Activated CD4-positive, alpha-beta T cell treated with anti-CD3 and anti-CD28 coated beads for 1 hour (primary cell): ENCODE results near the gene CAPN5.

ENCODE experiments used
- DNase-seq: peaks from one replicate; pipeline ENCODE4 v3.0.0-alpha.2; 2020

The CAPN5 gene

DNA sequence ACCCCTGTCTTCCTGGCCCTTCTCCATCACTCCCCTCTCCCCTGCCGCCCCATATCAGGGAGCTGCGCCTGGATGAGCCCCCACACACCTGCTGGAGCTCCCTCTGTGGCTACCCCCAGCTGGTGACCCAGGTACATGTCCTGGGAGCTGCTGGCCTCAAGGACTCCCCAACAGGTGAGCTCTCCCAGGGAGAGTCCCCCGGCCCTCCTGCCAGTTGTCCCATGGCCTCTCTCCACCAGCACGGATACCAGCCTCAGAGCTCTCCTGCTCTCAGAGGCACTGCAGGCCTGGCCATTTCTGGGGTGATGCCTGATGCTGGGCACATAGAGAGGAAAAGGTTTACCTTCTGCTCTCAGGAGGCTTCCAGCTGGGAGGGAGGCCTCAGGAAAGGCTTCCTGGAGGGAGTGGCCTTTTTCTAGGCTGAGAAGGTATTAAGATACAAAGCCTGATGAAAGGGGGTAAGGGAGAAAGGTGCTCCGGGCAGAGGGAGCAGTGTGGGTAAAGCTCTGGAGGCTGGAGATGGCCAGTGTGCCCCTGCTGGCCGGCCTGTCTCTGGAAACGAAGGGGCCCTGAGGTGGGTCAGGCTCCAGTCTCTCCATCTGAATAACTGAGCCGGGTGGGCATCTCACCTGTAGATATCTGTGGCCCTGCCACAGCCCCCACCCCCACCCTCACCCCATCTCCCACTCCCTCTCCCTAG lies 55.3 kb downstream of the CAPN5 start:
- DNase-seq: no peak

DNA sequence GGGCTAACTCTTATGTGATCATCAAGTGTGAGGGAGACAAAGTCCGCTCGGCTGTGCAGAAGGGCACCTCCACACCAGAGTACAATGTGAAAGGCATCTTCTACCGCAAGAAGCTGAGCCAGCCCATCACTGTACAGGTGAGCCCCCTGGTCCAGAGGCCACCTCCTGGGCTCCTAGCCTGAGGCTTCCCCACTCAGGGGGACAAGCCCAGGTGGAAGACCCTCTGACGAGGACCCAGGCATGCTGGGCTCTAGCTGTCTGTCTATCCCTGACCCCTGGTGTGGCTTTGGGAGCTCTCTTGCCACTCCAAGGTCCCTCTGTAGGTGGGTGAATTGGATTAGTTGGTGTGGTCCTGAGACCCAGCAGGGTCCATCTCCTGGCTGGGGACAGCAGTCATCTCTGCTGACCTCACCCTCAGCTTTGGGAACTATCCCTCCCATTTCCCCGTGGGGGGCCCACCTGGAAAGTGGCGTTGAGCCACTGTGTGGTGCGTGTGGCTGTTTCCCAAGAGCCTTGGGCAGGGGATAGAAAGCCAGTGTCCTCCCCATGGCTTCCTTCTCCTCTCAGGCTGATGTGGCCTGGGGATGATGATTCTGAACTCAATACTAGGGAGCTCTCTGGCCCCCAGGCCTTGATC lies 55.9 kb downstream of the CAPN5 start:
- DNase-seq: no peak

DNA sequence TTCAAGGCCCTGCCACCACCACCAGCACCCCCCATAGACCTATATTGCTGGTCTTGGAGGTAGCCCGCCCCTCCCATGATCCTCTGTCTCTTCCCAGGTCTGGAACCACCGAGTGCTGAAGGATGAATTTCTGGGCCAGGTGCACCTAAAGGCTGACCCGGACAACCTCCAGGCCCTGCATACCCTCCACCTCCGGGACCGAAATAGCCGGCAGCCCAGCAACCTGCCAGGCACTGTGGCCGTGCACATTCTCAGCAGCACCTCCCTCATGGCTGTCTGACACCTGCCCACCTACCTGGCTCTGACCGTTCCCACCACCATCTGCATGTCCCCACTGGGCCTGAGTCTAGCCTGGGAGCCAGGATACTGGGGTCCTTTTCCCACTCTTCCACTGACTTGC lies 56.8 kb downstream of the CAPN5 start:
- DNase-seq: no peak

DNA sequence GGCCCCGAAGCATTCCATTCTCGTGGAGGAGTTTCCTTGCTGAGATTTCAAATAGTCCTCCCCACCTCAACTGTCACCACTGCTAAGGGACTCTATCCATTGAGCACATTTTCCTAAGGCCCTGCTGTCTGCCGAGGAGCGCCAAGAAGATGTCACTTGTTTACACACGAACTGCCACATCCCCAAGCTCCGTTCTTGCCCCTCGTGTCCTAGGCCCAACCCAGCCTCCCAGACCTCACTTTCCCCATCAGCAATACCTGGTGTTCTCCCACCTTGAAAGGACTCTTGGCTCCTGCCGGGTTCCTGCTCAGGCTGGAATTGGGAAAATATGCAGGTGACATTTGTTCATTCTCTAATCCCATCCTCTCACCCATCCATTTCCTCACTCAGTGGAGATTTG lies 57.3 kb downstream of the CAPN5 start:
- DNase-seq: no peak

DNA sequence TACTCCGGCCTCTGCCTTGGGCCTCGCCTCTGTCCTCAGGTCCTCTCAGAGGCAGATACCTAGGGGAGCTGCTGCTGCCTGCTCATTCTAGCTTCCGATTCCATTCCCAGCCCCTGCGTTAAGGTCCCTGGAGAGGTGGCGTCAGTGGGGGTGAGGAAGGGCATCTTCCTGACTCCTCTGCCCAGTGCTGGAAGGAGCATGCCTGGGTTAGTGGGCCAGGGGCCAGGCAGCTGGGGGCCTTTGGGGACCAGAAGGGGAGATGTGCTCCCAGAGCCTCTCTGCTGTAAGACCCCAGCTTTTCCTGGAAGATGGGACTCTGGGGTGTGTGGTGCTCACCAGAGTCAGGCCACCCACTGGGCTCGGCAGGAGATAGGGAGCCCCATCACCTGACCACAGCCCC lies 57.7 kb downstream of the CAPN5 start:
- DNase-seq: no peak

DNA sequence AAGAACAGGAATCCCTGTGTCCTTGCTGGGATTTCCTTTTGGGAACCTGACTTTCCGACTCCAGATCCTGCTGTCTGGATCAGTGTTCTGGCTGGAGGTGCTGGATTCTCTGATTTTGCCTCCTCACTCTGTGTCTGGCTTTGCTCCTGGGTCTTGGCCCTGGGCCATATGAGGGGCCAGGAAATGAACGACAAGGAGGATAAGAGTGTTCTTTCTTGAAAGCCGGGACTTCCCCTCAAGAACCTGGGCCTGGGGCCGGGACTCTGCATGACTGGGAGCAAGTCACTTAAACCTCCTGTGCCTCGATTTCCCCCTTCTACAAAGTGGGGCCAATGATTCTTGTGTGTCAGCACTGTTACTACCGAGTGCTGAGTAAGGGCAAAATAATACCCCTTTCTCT lies 58.4 kb downstream of the CAPN5 start:
- DNase-seq: no peak

DNA sequence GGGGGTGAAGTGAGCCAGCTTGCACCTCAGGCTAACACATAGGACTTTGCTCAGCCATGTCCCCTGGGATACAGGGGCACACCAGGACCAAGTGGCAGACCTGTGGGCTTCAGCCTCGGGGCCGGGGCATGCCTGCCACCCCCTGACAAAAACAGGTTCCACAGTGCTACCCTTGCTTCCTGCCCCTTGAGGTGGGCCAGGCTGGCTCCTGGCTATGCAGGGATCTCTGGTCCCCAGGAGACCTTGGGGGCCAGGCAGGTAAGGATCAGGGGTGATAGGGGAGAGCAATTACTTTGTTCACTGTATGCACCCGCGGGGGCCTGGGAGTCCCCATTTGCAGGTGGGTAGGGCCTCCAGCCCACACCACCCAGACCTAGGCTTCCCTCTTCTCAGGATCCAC lies 58.9 kb downstream of the CAPN5 start:
- no peak for DNase-seq

DNA sequence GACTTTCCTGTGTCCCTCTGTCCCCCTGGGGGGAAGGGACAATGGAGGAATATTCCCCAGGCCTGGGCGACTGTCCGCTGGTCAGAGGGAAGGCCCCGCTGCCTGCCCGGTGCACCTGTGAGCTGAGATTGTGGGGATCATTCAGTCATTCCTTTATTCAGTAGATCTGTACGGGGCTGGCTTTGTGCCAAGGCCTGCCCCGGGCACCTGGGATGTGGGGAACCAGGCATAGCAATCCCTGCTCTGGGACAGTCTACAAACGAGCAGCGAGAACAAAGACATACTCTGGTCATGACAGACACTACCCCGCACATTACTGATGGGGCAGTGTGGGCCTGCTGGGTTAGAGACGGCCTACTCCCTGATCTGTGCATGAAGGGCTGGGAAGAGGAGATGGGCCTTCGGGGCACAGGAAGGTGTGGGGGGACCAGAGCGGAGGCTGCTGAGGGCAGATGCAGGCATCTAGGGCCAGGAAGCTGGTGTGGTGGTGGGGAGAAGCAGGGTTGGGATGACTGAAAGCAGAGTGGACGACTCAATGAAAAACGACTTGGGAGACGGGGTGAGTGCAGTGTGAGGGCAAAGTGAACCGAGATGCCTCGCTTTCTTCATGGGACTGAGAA lies 59.5 kb downstream of the CAPN5 start:
- DNase-seq: no peak

DNA sequence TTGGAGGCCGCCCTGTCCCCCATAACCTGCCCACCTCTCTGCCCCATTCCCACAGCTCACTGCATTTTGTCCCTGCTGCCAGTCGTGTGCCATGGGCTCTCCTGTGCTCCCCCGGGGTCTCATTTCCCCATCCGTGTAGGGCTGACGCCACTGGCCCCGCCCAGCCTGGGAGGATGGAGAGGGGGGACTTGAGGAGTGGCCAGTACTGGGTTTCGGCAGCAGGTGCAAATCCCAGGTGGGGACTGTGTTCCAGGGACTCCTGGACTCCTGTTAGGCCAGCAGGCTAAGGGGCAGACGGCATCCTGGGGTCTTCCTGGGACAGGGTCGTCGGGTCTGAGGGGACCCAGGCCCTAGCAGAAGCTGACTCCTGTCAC lies 60.1 kb downstream of the CAPN5 start:
- no peak for DNase-seq

DNA sequence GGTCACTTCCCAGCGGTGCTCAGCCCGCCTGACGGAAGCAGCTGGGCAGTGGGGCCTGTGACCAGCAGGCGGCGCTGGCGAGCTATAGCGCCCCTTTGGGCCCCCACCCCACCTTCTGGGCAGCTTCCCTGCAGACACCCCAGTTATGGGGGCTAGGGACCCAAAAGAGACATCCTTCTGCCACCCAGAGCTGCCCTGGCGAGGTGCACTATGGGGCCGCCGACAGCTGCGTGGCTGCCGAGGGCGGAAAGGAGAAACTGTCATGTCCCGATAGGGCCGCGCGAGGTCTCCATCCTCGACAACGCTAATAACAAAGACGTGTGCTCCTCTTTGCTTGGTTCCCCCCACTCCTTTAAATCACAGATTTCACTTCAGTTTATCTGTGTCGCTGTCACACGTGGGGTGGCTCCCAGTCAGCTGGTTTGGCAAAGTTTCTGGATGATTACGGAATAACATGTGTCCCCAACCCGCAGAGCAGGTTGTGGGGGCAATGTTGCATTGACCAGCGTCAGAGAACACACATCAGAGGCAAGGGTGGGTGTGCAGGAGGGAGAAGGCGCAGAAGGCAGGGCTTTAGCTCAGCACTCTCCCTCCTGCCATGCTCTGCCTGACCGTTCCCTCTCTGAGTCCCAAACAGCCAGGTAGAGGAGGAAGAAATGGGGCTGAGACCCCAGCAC lies 60.6 kb downstream of the CAPN5 start:
- peak; percentile 35 for DNase-seq

DNA sequence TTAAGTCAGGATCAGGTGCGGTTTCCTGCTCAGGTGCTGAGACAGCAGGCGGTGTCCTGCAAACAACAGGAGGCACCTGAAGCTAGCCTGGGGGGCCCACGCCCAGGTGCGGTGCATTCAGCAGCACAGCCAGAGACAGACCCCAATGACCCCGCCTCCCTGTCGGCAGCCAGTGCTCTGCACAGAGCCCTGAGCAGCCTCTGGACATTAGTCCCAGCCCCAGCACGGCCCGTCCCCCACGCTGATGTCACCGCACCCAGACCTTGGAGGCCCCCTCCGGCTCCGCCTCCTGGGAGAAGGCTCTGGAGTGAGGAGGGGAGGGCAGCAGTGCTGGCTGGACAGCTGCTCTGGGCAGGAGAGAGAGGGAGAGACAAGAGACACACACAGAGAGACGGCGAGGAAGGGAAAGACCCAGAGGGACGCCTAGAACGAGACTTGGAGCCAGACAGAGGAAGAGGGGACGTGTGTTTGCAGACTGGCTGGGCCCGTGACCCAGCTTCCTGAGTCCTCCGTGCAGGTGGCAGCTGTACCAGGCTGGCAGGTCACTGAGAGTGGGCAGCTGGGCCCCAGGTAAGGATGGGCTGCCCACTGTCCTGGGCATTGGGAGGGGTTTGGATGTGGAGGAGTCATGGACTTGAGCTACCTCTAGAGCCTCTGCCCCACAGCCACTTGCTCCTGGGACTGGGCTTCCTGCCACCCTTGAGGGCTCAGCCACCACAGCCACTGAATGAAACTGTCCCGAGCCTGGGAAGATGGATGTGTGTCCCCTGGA lies 61.3 kb downstream of the CAPN5 start, which contains the start of gene MYO7A:
MYO7A (plus strand) TSS at position 327 of the 772 bp plus-strand sequence. CDS start 2,389 bp downstream, outside the sequence.
- no peak for DNase-seq

DNA sequence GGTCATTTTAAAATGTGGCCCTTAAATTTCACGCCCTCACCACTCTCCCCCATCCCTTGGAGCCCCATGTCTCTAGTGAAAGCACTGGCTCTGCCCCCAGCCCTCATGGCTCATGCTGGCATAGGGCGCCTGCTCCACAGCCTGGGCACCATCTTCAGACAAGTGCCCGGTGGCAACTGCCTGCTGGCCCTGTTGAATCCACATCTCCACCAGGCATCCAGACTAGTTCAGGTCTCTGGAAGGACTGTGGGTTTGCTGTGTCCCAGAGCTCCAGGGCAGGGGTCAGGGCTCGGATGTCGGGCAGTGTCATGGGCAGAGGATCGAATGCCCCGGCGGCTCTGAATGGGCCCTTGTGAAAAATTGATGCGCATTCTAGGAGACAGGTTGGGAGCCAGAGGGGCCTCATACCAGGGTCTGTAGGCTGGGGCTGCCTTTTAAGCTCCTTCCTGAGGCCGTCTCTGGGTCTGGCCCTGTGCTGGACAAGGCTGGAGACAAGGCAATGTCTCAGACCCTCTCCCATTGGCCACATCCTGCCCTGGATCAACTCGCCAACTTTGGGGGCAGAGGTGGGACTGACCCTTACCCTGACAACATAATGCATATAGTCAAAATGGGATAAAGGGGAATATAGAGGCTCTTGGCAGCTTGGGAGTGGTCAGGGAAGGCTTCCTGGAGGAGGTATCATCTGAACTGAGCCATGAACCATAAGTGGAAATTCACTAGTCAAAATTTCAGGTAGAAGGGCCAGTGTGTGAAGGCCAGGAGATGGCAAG lies 62.5 kb downstream of the CAPN5 start:
- DNase-seq: no peak

DNA sequence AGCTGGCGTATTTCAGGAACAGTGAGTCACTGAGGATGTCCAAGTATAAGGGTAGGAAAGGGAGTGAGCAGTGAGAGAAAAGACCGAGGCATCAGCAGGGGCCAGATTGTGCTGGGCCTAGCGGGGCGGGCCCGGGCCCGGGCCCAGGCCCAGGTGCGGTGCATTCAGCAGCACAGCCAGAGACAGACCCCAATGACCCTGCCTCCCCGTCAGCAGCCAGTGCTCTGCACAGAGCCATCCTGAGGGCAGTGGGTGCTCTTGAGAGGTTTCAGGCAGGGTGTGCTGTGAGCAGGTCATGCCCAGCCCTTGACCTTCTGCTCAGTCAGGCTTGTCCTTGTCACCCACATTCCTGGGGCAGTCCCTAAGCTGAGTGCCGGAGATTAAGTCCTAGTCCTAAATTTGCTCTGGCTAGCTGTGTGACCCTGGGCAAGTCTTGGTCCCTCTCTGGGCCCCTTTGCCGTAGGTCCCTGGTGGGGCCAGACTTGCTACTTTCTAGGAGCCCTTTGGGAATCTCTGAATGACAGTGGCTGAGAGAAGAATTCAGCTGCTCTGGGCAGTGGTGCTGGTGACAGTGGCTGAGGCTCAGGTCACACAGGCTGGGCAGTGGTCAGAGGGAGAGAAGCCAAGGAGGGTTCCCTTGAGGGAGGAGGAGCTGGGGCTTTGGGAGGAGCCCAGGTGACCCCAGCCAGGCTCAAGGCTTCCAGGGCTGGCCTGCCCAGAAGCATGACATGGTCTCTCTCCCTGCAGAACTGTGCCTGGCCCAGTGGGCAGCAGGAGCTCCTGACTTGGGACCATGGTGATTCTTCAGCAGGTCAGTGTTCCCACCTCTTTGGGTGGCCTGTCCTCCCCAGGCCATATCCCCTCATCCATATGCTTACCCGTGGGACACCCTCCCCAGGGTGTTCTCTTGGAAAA lies 63.3 kb downstream of the CAPN5 start:
- no peak for DNase-seq

DNA sequence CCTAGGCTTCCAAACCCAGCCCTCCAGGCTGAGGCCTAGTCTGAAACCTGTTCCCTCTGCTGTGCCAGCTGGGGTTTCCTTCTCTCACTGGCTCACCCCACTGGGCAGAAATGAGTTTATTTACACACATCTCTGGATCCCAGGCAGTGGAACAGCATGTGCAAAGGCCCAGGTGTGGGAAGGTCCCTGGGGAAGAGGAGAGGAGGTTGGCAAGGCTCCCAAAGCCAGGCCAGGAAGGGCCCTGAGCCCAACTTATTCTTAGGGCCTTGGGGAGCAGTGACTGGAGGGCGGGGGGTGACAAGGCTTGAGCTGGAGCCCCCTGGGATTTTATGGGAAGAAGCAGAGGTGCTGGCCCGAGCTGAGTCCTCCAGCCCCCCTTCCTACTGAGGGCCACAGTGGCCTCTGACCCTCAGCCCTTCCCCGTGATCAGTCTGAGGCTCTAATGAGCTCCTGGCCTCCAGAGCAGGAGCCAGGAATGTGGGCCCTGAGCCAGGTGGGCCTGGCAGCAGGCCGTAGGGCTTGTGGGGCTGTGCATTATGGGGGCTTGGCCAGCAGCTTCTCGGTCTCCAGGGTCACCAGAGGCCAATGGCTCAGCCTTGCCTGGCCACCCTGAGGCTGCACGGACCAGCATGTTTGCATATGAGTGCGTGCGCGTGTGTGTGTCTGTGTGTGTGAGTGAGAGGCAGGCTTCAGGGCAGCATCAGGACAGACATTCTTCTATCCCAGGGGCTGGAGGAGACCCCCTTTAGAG lies 64.2 kb downstream of the CAPN5 start:
- no peak for DNase-seq

DNA sequence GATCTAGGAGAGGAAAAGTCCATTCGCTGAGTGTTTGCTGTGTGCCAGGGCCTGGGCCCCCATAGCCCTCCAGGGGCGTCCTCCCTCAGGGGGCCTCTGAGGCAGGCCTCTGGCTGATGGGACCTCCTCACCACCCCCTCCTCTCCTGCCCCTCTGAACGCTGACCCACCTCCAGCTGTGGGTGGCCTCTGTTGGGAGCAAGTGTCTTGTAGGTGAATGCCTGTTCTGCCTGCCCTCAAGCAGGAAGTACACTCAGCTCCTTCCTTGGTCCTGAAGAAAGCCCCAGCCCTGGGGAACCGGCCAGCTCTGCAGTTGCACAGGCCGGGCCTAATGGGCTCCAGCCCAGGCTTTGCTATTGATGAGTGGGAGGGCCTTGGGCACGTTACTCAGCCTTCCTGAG lies 64.8 kb downstream of the CAPN5 start:
- DNase-seq: no peak

DNA sequence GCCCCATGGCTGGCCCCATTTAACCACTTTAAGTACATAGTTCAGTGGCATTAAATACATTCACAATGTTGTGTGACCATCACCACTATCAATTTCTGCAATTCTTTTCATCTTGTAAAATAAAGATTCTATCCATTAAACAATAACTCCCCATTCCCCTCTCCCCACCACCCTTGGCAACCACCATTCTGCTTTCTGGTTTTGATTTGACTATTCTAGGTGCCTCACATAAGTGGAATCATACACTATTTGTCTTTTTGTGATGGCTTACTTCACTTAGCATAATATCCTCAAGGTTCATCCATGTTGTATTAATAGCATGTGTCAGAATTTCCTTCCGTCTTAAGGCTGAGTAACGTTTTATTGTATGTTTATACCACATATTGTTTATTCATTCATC lies 68.3 kb downstream of the CAPN5 start:
- DNase-seq: no peak

DNA sequence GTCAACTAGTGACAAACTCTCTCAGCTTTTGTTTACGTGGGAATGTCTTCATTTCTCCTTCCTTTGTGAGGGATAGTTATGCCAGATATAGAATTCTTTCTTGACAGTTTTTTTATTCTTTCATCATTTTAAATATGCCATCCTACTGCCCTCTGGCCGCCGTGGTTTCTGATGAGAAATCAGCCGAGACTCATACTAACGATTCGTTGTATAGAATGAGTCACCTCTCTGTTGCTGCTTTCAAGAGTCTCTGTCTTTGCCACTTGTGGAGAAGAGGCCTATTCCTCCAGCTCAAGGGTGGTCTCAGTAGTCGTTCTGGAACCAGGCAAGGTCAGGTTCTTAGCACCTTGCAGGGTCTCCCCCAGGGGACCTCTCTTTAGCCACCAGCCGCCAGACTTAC lies 69.3 kb downstream of the CAPN5 start:
- no peak for DNase-seq

DNA sequence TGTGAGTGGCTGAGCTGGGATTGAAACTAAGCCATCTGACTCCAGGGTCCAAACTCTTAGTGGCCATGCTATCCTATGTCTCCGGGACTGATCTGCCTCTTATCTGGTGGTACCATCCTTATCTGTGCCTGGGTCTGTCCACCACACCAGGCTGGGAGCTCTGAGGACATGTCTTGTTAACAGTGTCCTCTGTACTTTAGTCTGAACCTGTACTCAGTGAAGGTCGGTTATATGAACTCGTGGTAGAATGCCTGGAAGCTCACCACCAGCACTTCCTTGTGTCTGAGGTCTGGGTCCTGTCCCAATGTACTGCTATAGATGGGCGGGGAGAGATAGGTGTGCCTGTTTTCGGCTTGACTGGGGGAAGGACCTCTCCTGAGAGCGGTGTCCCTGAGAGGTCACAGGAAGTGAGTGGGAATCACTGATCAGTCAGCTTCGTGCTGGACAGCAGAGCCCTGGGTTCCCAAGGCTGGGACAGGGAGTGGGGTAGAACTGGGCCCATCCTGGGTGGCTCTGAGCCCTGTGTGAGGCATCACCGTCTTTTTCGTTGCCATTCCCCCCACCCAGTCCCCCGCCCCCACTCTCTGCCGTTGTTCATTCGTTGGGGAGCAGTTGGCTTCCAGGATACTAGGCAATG lies 70.1 kb downstream of the CAPN5 start:
- DNase-seq: no peak

DNA sequence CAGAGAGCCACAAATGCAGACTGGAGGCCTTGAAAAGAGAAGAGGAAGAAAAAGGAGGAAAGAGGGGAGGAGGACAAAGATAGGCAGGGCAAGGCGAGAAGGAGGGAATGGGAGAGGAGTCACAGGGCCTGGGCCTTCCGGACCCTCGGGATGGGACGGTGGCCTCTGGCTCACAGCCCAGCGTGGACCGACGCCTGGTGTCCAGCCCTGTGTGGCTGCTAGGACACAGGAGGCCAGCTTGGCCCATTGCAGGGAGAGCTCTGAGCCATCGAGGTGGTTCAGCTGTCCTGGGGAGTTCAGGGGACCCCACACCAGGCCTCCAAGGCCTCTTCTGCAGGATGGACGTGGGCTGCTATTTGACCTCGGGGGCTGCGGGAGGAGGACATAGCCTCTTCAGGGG lies 70.7 kb downstream of the CAPN5 start:
- DNase-seq: no peak

DNA sequence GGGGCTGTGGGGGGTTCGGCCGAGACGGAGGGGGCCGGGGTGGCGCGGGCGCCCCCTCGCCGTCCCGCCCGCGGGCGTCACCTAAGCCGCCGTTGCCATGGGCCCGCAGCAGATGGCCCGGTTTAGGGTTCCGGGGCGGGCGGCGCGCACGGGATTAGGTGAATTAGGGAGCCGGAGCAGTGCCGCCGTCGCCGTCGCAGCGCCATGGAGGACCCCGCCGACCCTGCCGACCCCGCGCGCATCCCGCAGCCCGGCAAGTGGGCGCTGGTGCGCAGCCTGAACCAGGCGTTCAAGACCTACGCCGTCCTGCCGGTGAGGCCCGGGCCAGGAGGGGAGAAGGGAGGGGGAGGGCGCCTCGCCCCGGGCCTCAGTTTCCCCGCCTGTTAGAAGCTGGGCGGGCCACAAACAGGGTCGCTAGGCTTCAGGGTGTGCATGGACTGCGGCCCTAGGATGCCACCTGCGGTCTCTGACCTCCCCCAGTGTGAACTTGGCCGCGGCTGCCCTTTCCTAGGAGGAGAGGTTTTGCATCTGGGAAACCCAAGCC lies 71.4 kb downstream of the CAPN5 start:
- no peak for DNase-seq
